HEK293T (cell line): ENCODE measurements around the gene KANSL1.

ENCODE experiments used
- BHLHE40 ChIP-seq: fragments of 450-650 bp; IDR thresholded peaks from 2 replicates; pipeline ENCODE4 v1.6.1; 2016; ENCODE audit warnings: mild to moderate bottlenecking, moderate library complexity, borderline replicate concordance
- FOXA1 ChIP-seq: fragments of 450-650 bp; IDR thresholded peaks from 2 replicates; pipeline ENCODE4 v1.6.1; 2016; ENCODE audit warnings: mild to moderate bottlenecking
- FOXM1 ChIP-seq: fragments of 450-650 bp; IDR thresholded peaks from 2 replicates; pipeline ENCODE4 v1.6.1; 2017; ENCODE audit warnings: mild to moderate bottlenecking, borderline replicate concordance
- LEF1 ChIP-seq: fragments of 450-650 bp; IDR thresholded peaks from 2 replicates; pipeline ENCODE4 v1.6.1; 2017; ENCODE audit warnings: mild to moderate bottlenecking, borderline replicate concordance
- NFRKB ChIP-seq: fragments of 450-650 bp; IDR thresholded peaks from 2 replicates; pipeline ENCODE4 v1.6.1; 2016; ENCODE audit warnings: mild to moderate bottlenecking, moderate library complexity
- SP1 ChIP-seq: fragments of 450-650 bp; IDR thresholded peaks from 2 replicates; pipeline ENCODE4 v1.6.1; 2017
- SUZ12 ChIP-seq: fragments of 450-650 bp; IDR thresholded peaks from 2 replicates; pipeline ENCODE4 v1.6.1; 2016; ENCODE audit warnings: mild to moderate bottlenecking
- TARDBP ChIP-seq: fragments of 450-650 bp; IDR thresholded peaks from 2 replicates; pipeline ENCODE4 v1.6.1; 2016
- ZNF384 ChIP-seq: fragments of 450-650 bp; IDR thresholded peaks from 2 replicates; pipeline ENCODE4 v1.6.1; 2016

- no peak for TF ChIP-seq SP1
- TF ChIP-seq NFRKB = no peak
- TF ChIP-seq BHLHE40 = no peak
- no peak for TF ChIP-seq SUZ12
- no peak for TF ChIP-seq FOXM1
- no peak for TF ChIP-seq TARDBP
- no peak for TF ChIP-seq ZNF384
- no peak for TF ChIP-seq LEF1
- no peak for TF ChIP-seq FOXA1
Measured at GRCh38 chr17:46023783-46024388, 169.3 kb downstream of the KANSL1 start.
